HG03097 (cell line): Measurements from ENCODE around the gene ARSJ.

Experiments
- ATAC-seq: cut with Tn5 transposase; IDR thresholded peaks from one replicate; pipeline ENCODE4 v1.9.1; 2021; ENCODE audit not compliant: unreplicated experiment, low FRiP score

ARSJ gene

GRCh38 chr4:113905301-113905700 is 74.1 kb downstream of the ARSJ start:
- ATAC-seq = no peak

GRCh38 chr4:113904877-113905276 is 74.6 kb downstream of the ARSJ start:
- ATAC-seq = no peak

GRCh38 chr4:113901994-113902787 is 77.3 kb downstream of the ARSJ start:
- peak; percentile 40 for ATAC-seq

- ATAC-seq = peak; percentile 91
Measured at GRCh38 chr4:113899271-113900070, 80.0 kb downstream of the ARSJ start.

- ATAC-seq = no peak
Measured at GRCh38 chr4:113893546-113893945, 85.9 kb downstream of the ARSJ start.

GRCh38 chr4:113888006-113888405 is 91.4 kb downstream of the ARSJ start:
- ATAC-seq = no peak

- no peak for ATAC-seq
Measured at GRCh38 chr4:113885291-113885690, 94.2 kb downstream of the ARSJ start.

GRCh38 chr4:113884655-113885054 is 94.8 kb downstream of the ARSJ start:
- no peak for ATAC-seq

- no peak for ATAC-seq
Measured at GRCh38 chr4:113882668-113883067, 96.8 kb downstream of the ARSJ start.

GRCh38 chr4:113881256-113881655 is 98.2 kb downstream of the ARSJ start:
- ATAC-seq = no peak

- ATAC-seq = no peak
Measured at GRCh38 chr4:113880240-113881028, 99.0 kb downstream of the ARSJ start.

GRCh38 chr4:113878668-113879067 is 100.8 kb downstream of the ARSJ start:
- ATAC-seq = no peak

- no peak for ATAC-seq
Measured at GRCh38 chr4:113874480-113874879, 105.0 kb downstream of the ARSJ start.

GRCh38 chr4:113873508-113873907 is 105.9 kb downstream of the ARSJ start:
- no peak for ATAC-seq

- no peak for ATAC-seq
Measured at GRCh38 chr4:113872426-113873260, 106.8 kb downstream of the ARSJ start.

- ATAC-seq = no peak
Measured at GRCh38 chr4:113871080-113871479, 108.4 kb downstream of the ARSJ start.

- peak; percentile 83 for ATAC-seq
Measured at GRCh38 chr4:113869743-113870375, 109.6 kb downstream of the ARSJ start.

- ATAC-seq = no peak
Measured at GRCh38 chr4:113866611-113867010, 112.8 kb downstream of the ARSJ start.

GRCh38 chr4:113858924-113859323 is 120.5 kb downstream of the ARSJ start:
- ATAC-seq = no peak

GRCh38 chr4:113851816-113852215 is 127.6 kb downstream of the ARSJ start:
- no peak for ATAC-seq
